ENCODE measurements around the gene IL17REL.

DNA sequence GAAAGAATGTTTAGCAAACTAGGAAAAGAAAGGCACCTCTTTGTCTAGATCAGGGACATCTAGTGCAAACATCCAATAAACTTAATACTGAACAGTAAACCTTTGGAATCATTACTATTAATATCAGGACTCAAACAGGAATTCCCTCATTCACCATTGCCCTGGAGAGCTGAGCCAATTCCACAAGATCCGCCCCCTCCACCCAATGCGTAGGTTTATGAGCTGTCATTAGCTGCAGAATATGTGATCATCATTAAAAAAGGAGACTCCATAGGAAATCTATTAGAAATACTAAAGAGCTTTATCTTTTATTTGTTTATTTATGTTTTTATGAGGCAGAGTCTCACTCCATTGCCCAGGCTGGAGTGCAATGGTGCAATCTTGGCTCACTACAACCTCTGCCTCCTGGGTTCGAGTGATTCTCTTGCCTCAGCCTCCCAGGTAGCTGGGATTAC, 5.5 kb downstream of the IL17REL start:
- TF ChIP-seq POLR2A (IDR thresholded peaks at IDR 0.05; ENCODE audit: low read depth, low read length) (no peak), POLR2AphosphoS5 (IDR thresholded peaks at IDR 0.05; ENCODE audit: low read depth, low read length) (no peak)
